Activated naive CD4-positive, alpha-beta T cell treated with Interleukin-2 at 50 U/mL for 16 hours (primary cell): Measurements from ENCODE around the gene KRTAP12-1.
"Not testable (repeated sequence)": the region's sequence is repeated elsewhere in the genome, so short reads cannot be mapped to it uniquely, and the experiment has no call there.

ENCODE experiments used
- DNase-seq: peaks from one replicate; pipeline ENCODE4 v3.0.0-alpha.2; 2020

The KRTAP12-1 gene

GRCh38 chr21:44697172-44697810 lies 15.3 kb upstream of the KRTAP12-1 start, which contains the start of gene KRTAP10-12:
Gene KRTAP10-12, plus strand, starts transcription at chr21:44697172. Its CDS starts 30 bp downstream, at chr21:44697202.
- not testable (repeated sequence) for DNase-seq

DNA sequence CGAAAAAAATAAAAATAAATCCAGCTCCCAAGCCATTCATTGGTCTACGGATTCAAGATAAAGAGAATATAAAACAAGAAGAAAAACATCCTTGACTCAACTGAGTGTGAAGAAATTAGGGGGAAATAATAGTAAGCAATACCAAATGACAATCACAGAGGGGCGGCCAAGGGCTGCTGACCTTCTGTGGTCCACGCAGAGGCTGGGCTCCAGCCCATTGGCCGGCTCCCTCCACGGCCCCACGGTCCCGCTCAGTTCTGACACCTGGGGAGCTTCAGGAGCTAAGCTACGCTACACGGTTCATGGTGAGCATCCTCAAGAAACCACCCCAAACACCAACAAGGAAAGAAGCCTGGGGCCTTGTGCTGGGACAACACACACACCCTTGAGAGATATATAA lies 14.6 kb upstream of the KRTAP12-1 start:
- DNase-seq, result no peak

- DNase-seq, result no peak
Measured at GRCh38 chr21:44695641-44696040, 13.7 kb upstream of the KRTAP12-1 start.

- DNase-seq, result no peak
Measured at GRCh38 chr21:44695184-44695583, 13.2 kb upstream of the KRTAP12-1 start.

GRCh38 chr21:44694776-44695175 lies 12.8 kb upstream of the KRTAP12-1 start:
- DNase-seq, result no peak

DNA sequence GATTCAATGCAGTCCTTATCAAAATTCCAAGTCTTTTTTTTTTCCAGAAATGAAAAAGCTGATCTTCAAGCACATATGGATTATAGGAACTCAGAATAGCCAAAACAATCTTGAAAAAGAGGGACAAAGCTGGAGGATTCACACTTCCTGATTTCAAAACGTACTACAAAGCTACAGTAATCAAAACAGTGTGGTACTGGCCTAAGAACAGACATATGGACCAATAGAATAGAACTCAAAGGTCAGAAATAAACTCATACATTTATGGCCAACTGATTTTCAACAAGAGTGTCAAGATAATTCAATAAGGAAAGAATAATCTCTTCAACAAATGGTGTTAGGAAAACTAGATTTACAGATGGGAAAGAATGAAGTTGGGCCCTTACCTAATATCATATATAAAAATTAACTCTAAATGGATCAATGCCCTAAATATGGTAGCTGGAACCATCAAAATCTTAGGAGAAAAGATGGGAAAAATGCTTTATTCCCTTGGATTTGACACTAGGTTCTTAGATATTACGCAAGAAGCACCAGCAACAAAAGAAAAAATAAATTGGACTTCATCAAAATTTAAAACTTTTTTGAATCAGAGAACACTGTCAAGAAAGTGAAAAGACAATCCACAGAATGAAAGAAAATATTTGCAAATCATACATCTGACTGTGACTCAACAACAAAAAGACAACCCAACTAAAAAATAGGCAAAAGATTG lies 11.0 kb upstream of the KRTAP12-1 start:
- DNase-seq, result no peak

DNA sequence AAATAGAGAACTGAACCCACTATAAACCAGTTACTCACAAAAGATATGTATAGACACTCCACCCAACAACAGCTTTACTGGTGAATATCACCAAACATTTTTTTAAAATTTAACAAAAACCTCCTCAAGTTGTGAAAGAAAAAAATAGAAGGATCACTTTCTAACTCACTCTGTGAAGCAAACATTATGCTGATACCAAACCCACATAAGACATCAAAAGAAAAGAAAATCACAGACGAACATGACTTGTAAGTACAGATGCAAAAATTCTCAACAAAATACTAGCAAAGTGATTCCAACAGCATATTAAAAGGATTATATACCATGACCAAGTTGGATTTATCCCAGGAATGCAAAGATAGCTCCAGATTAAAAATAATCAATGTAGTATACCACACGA lies 9.7 kb upstream of the KRTAP12-1 start:
- DNase-seq, result no peak

- not testable (repeated sequence) for DNase-seq
Measured at GRCh38 chr21:44689740-44690139, 7.8 kb upstream of the KRTAP12-1 start.

GRCh38 chr21:44687671-44688070 lies 5.7 kb upstream of the KRTAP12-1 start:
- DNase-seq, result no peak

DNA sequence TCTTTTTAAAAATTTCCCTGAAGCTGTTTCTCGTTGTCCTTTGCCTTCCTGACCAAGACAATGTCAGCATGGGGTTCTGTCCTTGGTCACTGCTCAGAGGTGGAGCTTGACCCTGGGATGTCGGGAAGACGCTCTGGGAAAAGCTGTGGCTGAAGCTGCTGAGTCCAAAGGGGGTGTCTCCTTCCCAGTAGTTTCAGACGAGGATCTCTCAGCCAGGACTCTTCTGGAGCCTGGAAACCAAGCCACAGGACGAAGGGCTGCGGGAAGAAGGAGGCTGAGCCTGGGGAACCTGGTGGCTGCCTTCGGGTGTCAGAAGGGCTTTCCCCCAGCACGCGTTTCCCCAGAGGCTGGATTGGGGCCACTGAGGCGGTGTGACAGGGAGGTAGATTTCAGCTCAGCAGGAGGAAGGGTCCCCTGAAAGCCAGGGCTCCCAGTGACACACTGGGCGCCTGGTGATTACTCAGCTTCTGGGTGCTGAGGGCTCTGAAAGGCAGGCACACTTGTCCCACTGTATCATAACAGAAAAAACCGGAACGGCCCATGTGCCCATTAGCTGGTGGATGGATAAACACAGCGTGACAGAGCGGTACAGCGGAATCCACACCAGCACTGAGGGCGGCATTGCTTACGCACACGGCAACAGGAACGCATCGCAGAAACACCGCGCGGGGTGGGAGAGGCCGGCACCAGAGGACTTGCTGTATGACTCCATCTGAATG lies 5.0 kb upstream of the KRTAP12-1 start:
- DNase-seq, result no peak

- no peak for DNase-seq
Measured at GRCh38 chr21:44686000-44686781, 4.2 kb upstream of the KRTAP12-1 start.

DNA sequence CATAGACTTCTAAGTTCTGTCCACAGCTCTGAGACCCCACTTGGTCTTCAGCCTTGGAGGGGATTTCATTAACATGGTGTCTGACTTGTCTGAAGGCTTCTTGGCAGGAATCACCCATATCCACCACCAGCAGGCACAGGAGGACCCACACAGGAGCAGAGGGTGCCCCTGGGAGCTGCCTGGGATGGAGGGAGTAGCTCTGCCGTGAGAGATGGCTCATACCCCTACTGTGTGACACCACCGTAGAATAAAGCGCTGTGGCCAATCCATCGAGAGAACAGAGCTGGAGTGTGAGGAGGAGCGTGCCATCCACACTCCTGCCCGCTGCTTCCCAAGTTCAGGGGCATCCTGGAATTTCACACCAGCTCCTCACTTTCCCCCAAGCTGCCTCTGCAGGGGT lies 3.1 kb upstream of the KRTAP12-1 start:
- DNase-seq, result not testable (repeated sequence)

- no peak for DNase-seq
Measured at GRCh38 chr21:44684483-44684882, 2.5 kb upstream of the KRTAP12-1 start.

DNA sequence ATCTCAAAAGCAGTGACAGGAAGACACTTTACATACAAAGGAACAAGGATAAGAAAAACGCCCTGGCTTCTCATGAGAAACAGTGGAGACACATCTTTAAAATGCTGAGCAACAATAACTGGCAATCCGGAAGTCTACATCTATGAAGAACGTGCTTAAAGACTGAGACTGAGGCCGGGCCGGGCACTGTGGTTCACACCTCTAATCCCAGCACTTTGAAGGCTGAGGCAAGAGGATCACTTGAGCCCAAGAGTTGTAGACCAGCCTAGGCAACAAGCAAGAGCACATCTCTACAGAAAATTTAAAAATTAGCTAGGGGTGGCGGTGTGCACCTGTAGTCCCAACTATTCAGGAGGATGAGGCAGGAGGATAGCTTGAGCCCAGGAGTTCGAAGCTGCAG lies 2.1 kb upstream of the KRTAP12-1 start:
- no peak for DNase-seq

DNA sequence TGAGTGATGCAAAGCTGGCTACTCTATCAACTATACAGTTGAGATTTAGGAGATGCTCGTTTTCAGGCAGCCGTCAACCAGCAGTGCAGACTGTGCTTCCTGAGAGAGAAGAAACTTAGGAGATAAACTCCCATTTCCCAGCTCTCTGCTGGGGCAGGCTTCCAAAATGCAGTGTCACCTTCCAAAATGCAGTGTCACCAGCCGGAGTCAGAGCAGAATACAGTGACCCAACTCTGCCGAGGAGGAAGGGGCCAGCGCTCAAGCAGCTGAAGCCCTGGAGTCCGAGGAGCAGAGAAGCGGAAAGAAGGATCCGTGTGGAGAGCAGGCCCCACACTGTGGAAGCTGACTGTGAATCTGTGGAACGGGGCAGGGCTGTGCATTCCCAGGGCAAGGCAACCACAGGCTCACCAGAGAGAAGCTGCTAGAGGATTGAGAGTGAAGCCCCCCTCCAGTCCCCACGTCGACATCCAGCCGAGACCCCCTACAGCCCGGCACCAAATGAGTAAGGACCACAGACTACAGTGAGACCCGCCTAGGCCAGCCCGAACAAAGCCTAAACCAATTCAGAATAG lies 703 bp upstream of the KRTAP12-1 start:
- DNase-seq, result no peak

DNA sequence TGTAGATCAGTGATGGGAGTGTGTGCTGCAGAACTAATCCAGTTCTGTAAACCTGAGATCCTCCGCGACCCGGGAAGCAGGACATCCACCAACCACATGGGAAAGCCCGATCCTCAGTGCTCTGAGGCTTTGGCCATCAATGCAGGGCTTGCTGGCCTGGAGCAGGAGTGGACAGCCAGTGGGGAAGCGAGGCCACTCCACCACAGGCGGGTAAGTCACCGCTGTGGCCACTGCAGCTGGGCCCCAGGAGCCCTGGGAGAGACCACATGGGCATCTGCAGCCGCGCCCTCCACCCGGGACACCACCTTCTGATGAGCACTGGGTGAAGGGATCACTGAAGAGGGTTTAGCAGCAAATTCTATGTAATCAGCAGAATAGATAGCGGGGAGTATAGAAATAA lies 811 bp downstream of the KRTAP12-1 start:
- DNase-seq, result no peak

DNA sequence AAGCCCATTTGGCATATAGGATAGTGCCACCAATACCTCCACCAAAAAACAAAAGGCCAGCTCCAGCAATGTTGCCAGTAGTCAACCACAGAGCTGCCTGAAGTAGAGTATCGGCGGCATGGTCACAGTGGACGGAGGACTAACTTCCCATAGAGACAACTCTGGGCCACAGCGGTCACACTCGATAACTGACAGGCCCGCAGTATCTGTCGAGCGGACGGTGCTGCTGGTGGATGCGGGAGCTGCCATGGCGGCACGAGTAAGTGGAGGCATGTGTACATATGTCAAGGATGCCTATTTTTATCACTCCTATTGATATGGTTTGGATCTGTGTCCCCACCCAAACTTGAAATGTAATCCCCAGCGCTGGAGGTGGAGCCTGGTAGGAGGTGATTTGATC lies 4.1 kb downstream of the KRTAP12-1 start:
- DNase-seq, result no peak

DNA sequence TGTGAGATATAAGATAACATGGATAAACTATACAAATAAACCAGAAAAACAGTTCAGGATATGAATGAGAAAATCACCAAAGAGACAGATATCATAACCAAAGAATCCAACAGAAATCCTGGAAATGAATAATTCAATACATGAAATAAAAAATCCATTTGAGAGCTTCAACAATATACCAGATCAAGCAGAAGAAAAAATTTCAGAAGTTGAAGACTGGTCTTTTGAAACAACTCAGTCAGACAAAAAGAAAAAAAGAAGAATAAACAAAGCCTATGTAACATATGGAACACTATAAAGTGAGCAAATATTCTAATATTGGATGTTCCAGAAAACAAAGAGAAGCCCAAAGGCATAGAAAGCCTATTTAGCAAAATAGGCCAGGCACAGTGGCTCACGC lies 10.1 kb downstream of the KRTAP12-1 start:
- no peak for DNase-seq

GRCh38 chr21:44670642-44671432 lies 11.1 kb downstream of the KRTAP12-1 start:
- DNase-seq, result no peak

DNA sequence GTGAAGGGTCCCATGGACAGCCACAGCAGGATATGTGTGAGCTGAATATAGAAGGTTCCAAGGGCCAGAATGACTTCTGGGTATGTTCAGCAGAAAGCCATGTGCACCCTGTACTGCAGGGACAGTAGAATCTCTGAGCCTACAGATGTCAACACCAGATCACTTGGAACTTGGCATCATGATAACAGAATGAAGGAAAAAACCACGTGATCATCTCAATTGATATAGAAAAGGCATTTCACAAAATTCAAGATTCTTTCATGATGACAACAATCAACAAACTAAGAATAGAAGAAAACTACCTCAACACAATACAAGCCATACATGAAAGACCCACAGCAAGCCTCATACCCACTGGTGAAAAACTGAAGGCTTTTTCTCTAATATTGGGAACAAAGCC lies 14.4 kb downstream of the KRTAP12-1 start:
- no peak for DNase-seq

DNA sequence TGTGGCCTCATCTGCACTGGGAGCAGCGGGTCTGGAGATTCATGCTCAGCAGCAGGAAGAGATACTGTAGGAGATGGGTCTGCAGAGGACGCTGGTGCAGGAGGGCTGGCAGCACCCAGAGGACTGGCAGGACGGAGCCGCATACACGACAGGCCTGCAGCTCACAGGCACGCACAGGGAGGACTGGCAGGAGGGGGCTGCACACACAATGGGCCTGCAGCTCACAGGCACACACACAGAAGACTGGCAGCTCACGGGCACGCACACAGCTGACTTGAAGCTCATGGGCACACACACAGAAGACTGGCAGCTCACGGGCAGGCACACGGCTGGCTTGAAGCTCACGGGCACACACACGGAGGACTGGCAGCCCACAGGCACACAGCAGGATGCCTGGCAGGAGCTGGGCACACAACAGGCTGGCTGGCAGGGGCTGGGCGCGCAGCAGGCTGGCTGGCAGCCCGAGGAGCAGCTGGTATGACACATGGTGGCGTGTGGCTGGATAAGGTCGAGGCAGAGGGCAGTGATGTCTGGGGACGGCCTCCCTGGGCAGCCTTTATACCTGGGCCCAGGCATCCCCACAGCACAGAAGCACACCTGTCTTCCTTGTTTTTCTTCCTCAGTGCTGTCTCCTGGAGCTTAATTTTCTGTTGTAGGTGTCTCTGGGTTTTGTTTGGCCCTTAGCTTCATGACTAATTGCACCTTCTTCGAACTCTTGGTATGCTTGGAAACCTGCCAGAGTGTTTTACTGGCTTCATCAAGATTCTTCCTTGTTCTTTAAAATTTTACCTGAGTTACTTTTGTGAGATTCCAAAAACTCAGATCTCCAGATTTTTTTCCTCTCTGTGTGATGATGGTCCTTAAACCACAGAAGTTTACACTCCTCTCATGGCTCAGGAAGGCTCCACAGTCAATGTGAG lies 15.3 kb downstream of the KRTAP12-1 start, which contains the start of gene KRTAP12-2:
Gene KRTAP12-2, minus strand, starts transcription at position 527 of the 920 bp plus-strand sequence. Its CDS starts 41 bp downstream, at position 486.
- no peak for DNase-seq
